Panc1 (cell line): Measurements from ENCODE around the gene CALM1. TPM values are rescaled to one million over a fixed set of nuclear protein-coding genes. Genes with fewer than 3 reads are reported as not detected.

Experiments
- ATAC-seq: fragments of 200-7000 bp; cut with Tn5 transposase; 2 replicates; pipeline ENCODE4 v1.9.1; 2020; ENCODE audit warnings: mild to moderate bottlenecking, moderate library complexity
- BruUV-seq: library from RNA; stranded (reverse); fragments of 400-500 nt; replicated peaks from 2 replicates; lab custom pipeline; 2021; lab: Mats Ljungman, UMichigan
- CTCF ChIA-PET: fragments of 300-600 bp; sonication (Branson Sonifier 250); formaldehyde crosslinking; loops from one replicate; lab custom pipeline; 2022; ENCODE audit warnings: antibody characterized with exemption; lab: Charles Lee
- POLR2A ChIA-PET: fragments of 300-600 bp; sonication (Branson Sonifier 250); formaldehyde crosslinking; loops from one replicate; lab custom pipeline; 2022; ENCODE audit warnings: antibody characterized with exemption; lab: Charles Lee
- DNase-seq: peaks from one replicate; pipeline ENCODE4 v3.0.0-alpha.2; 2010; ENCODE audit warnings: low read depth, low spot score
- H3K27ac ChIP-seq: 2 replicates; pipeline ENCODE4 v1.5.1; 2011; ENCODE audit warnings: mild to moderate bottlenecking, low read length, inconsistent platforms
- H3K27me3 ChIP-seq: fragments of 200-500 bp; sonication (Bioruptor generic); 2 replicates; pipeline ENCODE4 v1.6.0; 2014; ENCODE audit warnings: low read length, inconsistent platforms; ENCODE audit not compliant: control insufficient read depth, insufficient read depth
- H3K36me3 ChIP-seq: fragments of 200-500 bp; sonication (Bioruptor generic); 2 replicates; pipeline ENCODE4 v1.5.1; 2014; ENCODE audit warnings: inconsistent platforms, mild to moderate bottlenecking, low read length, moderate library complexity; ENCODE audit not compliant: control insufficient read depth, insufficient read depth
- H3K4me1 ChIP-seq: 2 replicates; pipeline ENCODE4 v1.5.1; 2011; ENCODE audit warnings: inconsistent platforms, mild to moderate bottlenecking, low read length, moderate library complexity; ENCODE audit not compliant: control insufficient read depth, insufficient read depth
- H3K4me3 ChIP-seq, 2 experiments: 2 replicates each; pipeline ENCODE4 v1.5.1; 2011 to 2012; ENCODE audit warnings: low read depth in 2 of 2, low read length in 2 of 2, mild to moderate bottlenecking in 2 of 2, inconsistent platforms in 1 of 2, moderate library complexity in 1 of 2
- H3K9me3 ChIP-seq: fragments of 200-500 bp; sonication (Bioruptor generic); 2 replicates; pipeline ENCODE4 v1.5.1; 2014; ENCODE audit warnings: low read depth, mild to moderate bottlenecking, inconsistent platforms, low read length, moderate library complexity; ENCODE audit not compliant: control insufficient read depth, insufficient read depth
- POLR2AphosphoS5 ChIP-seq: IDR thresholded peaks from 2 replicates; pipeline ENCODE4 v1.6.1; 2012; ENCODE audit warnings: mild to moderate bottlenecking, low read depth, low read length, moderate library complexity
- REST ChIP-seq, 2 experiments: IDR thresholded peaks; 2 replicates each; pipeline ENCODE4 v1.6.1; 2011 to 2012; ENCODE audit warnings: low read depth in 2 of 2, control low read depth in 1 of 2, low read length in 1 of 2, mild to moderate bottlenecking in 1 of 2, moderate library complexity in 1 of 2; ENCODE audit not compliant: insufficient read depth in 1 of 2
- SIN3A ChIP-seq: IDR thresholded peaks from 2 replicates; pipeline ENCODE4 v1.6.1; 2012; ENCODE audit warnings: low read depth, mild to moderate bottlenecking, low read length, moderate library complexity, borderline replicate concordance; ENCODE audit not compliant: insufficient read depth
- TCF7L2 ChIP-seq: IDR thresholded peaks from 2 replicates; pipeline ENCODE4 v1.6.1; 2011; ENCODE audit warnings: mild to moderate bottlenecking, low read depth, low read length, inconsistent platforms
- in situ Hi-C: cut with HindIII; loops from 2 replicates; pipeline ENCODE4 v1.10.0; 2016; ENCODE audit warnings: low sequenced_read_pairs, low pct_unique_long_range_greater_than_20kb
- intact Hi-C: fragments of 100-400 bp; cut with micrococcal nuclease; formaldehyde crosslinking; loops from one replicate; pipeline ENCODE4 v1.10.0; 2022; ENCODE audit not compliant: unreplicated experiment
- total RNA-seq: library from RNA; stranded (reverse); gene quantifications from one replicate; pipeline ENCODE4 v1.2.1, GENCODE V29; 2021; ENCODE audit not compliant: unreplicated experiment
- TF ChIP-seq, protein P1 (sequence below): fragments of 450-650 bp; IDR thresholded peaks from 2 replicates; pipeline ENCODE4 v1.5.1; 2017; ENCODE audit warnings: mild to moderate bottlenecking

Gene CALM1
- total RNA-seq, 1 experiment from 2014 or later, result 182 TPM

DNA sequence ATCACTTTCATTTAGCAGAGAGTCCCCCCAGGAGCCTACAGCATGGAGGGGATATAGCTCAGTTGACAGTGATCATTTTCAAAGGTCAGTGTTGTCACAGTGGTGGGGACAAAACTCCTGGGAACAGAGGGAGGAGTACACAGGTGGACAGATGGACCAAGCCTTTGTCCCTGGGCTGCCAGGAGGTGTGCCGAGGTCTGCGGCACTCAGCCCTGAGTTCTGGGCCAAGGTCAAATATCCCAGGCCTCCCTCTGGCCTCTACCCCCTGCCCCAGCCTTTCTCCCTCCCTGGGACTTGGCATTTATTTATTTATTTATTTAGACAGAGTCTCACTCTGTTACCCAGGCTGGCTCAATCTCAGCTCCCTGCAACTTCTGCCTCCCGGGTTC lies 24.8 kb downstream of the CALM1 start:
- no TSS peak for BruUV-seq
- TF ChIP-seq, protein P1, sequence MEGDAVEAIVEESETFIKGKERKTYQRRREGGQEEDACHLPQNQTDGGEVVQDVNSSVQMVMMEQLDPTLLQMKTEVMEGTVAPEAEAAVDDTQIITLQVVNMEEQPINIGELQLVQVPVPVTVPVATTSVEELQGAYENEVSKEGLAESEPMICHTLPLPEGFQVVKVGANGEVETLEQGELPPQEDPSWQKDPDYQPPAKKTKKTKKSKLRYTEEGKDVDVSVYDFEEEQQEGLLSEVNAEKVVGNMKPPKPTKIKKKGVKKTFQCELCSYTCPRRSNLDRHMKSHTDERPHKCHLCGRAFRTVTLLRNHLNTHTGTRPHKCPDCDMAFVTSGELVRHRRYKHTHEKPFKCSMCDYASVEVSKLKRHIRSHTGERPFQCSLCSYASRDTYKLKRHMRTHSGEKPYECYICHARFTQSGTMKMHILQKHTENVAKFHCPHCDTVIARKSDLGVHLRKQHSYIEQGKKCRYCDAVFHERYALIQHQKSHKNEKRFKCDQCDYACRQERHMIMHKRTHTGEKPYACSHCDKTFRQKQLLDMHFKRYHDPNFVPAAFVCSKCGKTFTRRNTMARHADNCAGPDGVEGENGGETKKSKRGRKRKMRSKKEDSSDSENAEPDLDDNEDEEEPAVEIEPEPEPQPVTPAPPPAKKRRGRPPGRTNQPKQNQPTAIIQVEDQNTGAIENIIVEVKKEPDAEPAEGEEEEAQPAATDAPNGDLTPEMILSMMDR, result no peak
- Histone ChIP-seq H3K27me3 (no peaks in the 10 kb centered on the region), H3K9me3 (no peaks in the 10 kb centered on the region), H3K4me3 (no peak overlapping the region), H3K36me3 (no peaks in the 10 kb centered on the region), H3K27ac (no peak overlapping the region), H3K4me1 (no peaks in the 10 kb centered on the region; the same call in 1 of the 2 replicates)
- ATAC-seq (no peak), DNase-seq (no peak)
- in situ Hi-C loops (no loop called here), intact Hi-C loops (no loop called here)
- ChIA-PET CTCF (no interaction called here), POLR2A (no interaction called here)

GRCh38 chr14:90423166-90423565 lies 26.3 kb downstream of the CALM1 start:
- ATAC-seq, result no peak
- CTCF ChIA-PET, result no interaction called here
- POLR2A ChIA-PET, result no interaction called here
- H3K27me3 ChIP-seq, result no peaks in the 10 kb centered on the region
- TF ChIP-seq, protein P1, result no peak
- TF ChIP-seq POLR2AphosphoS5 (no peak), SIN3A (no peak), TCF7L2 (no peak), REST (IDR thresholded peaks at IDR 0.05; ENCODE audit: insufficient read depth in 1 of 2, low read depth in 2 of 2, low read length in 1 of 2) (no peak)
- in situ Hi-C loops (no loop called here), intact Hi-C loops (no loop called here)
- no peaks in the 10 kb centered on the region; the same call in 1 of the 2 replicates for H3K4me1 ChIP-seq
- no TSS peak for BruUV-seq
- H3K27ac ChIP-seq, result no peak overlapping the region
- DNase-seq, result no peak
- H3K9me3 ChIP-seq, result no peaks in the 10 kb centered on the region
- H3K36me3 ChIP-seq, result no peaks in the 10 kb centered on the region
- no peak overlapping the region for H3K4me3 ChIP-seq

DNA sequence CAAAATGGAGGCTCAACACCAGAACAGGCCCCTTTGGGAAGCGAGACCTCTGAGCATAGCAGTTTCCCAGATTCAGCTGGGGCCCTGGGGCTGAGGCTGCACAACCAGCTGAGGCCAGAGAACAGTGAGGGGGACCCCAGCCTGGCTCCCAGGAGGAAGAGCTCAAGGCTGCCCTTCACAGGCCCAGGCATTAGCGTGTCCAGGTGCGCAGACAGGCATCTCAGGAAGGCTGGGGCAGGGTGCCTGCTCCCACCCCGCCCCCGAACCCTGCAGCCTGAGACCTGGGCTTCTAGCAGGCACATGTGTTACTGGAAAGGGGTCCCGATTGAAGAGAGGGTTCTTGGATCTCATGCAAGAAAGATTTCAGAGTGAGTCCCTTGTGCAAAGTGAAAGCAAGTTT lies 27.2 kb downstream of the CALM1 start:
- H3K27me3 ChIP-seq, result no peaks in the 10 kb centered on the region
- TF ChIP-seq TCF7L2, result no peak
- TF ChIP-seq SIN3A, result no peak
- no peak for TF ChIP-seq REST (IDR thresholded peaks at IDR 0.05; ENCODE audit: insufficient read depth in 1 of 2, low read depth in 2 of 2, low read length in 1 of 2)
- no peak for TF ChIP-seq POLR2AphosphoS5
- TF ChIP-seq, protein P1, result no peak
- POLR2A ChIA-PET, result no interaction called here
- no TSS peak for BruUV-seq
- no peak overlapping the region for H3K4me3 ChIP-seq
- CTCF ChIA-PET, result no interaction called here
- no peak overlapping the region for H3K27ac ChIP-seq
- no peaks in the 10 kb centered on the region for H3K36me3 ChIP-seq
- in situ Hi-C loops, result no loop called here
- H3K9me3 ChIP-seq, result no peaks in the 10 kb centered on the region
- DNase-seq, result no peak
- intact Hi-C loops, result no loop called here
- no peaks in the 10 kb centered on the region; the same call in 1 of the 2 replicates for H3K4me1 ChIP-seq
- no peak for ATAC-seq
